Measurements from ENCODE around the gene ACSBG1. TPM values are rescaled to one million over a fixed set of nuclear protein-coding genes. Genes with fewer than 3 reads are reported as not detected.

ACSBG1 gene
- total and polyA plus RNA-seq, 10 of the 15 experiments (the other 5 are each of a cell fraction or from before 2014, with no cell fraction given), result 0.11 to 0.75 (median 0.42) TPM

GRCh38 chr15:78149068-78149804 is 85.1 kb downstream of the ACSBG1 start, which contains the start of gene IDH3A (continued):
- TF ChIP-seq RFX5 (IDR thresholded peaks at IDR 0.05; ENCODE audit: low read depth, low read length) (no peak), NFYA (IDR thresholded peaks at IDR 0.05; ENCODE audit: borderline replicate concordance, low read depth, low read length) (no peak), CREB1 (IDR thresholded peaks at IDR 0.05; ENCODE audit: low read depth) (peak; percentile 66; the same call in 1 of the 2 replicates), BMI1 (IDR thresholded peaks at IDR 0.05; ENCODE audit: borderline replicate concordance) (no peak), CHD4 (IDR thresholded peaks at IDR 0.05) (no peak), CHD2 (IDR thresholded peaks at IDR 0.05; ENCODE audit: borderline replicate concordance, low read depth, low read length) (no peak), PML (IDR thresholded peaks at IDR 0.05; ENCODE audit: low read length) (peak; percentile 92), POLR2AphosphoS2 (IDR thresholded peaks at IDR 0.05; ENCODE audit: low read depth, low read length) (peak; percentile 74; the same call in 1 of the 2 replicates), SPI1 (IDR thresholded peaks at IDR 0.05; ENCODE audit: borderline replicate concordance, insufficient read depth, low read depth, low read length) (no peak), PBX3 (IDR thresholded peaks at IDR 0.05; ENCODE audit: insufficient replicate concordance, low read depth, low read length) (no peak), IRF4 (IDR thresholded peaks at IDR 0.05; ENCODE audit: low read depth, low read length) (0 out of 2 replicates have a peak, but pooled peaks have one; percentile 44), ELK1 (IDR thresholded peaks at IDR 0.05; ENCODE audit: low read depth, low read length) (no peak), POU2F2 (IDR thresholded peaks at IDR 0.05; ENCODE audit: borderline replicate concordance, low read depth, low read length) (peak; percentile 38; the same call in 2 of the 3 replicates), TAF1 (IDR thresholded peaks at IDR 0.05; ENCODE audit: borderline replicate concordance, low read depth, low read length) (peak; percentile 84; the same call in 1 of the 2 replicates), HDAC6 (IDR thresholded peaks at IDR 0.05; ENCODE audit: unreplicated experiment) (no peak), HCFC1 (IDR thresholded peaks at IDR 0.05; ENCODE audit: low read length) (peak; percentile 10; the same call in 1 of the 2 replicates), ZNF384 (IDR thresholded peaks at IDR 0.05; ENCODE audit: borderline replicate concordance, low read depth, low read length) (no peak), REST (IDR thresholded peaks at IDR 0.05; ENCODE audit: low read depth, low read length) (no peak), JUND (IDR thresholded peaks at IDR 0.05; ENCODE audit: low read depth, low read length) (no peak), BCL3 (IDR thresholded peaks at IDR 0.05; ENCODE audit: borderline replicate concordance, insufficient read depth, low read depth, low read length, poor library complexity, severe bottlenecking) (no peak), ZNF207 (IDR thresholded peaks at IDR 0.05; ENCODE audit: borderline replicate concordance) (peak; percentile 76; the same call in 1 of the 2 replicates), SMAD5 (IDR thresholded peaks at IDR 0.05; ENCODE audit: low read depth) (peak; percentile 87; the same call in 1 of the 2 replicates), SRF (IDR thresholded peaks at IDR 0.05; ENCODE audit: low read depth in 2 of 2, low read length in 2 of 2) (no peak), NR2F1 (conservative IDR thresholded peaks at IDR 0.05) (peak; percentile 93)

Measured in GM12878 (cell line).